Thoracic aorta (tissue), 2 donors: ENCODE results near the gene DCAF17. TPM values are rescaled to one million over a fixed set of nuclear protein-coding genes. Genes with fewer than 3 reads are reported as not detected.
A peak's percentile ranks its signal among the peaks of the same experiment; 100 is the strongest.

Experiments
- ATAC-seq: fragments of 150-250 bp; one replicate; pipeline ENCODE4 v1.8.0; 2017; ENCODE audit warnings: low read depth; ENCODE audit not compliant: insufficient number of reproducible peaks, low FRiP score
- DNase-seq: peaks from one replicate; pipeline ENCODE4 v3.0.0-alpha.2; 2020; ENCODE audit warnings: low spot score
- H3K27ac ChIP-seq, 2 donors: fragments of 200-600 bp; sonication (generic); 1 replicate in 1 of 2; 2 replicates in 1 of 2; pipeline ENCODE4 v1.5.1; 2016; ENCODE audit warnings: mild to moderate bottlenecking in 2 of 2, moderate library complexity in 2 of 2
- H3K27me3 ChIP-seq: fragments of 200-600 bp; sonication (generic); replicated peaks from 2 replicates; pipeline ENCODE4 v1.6.0; 2016; ENCODE audit warnings: mild to moderate bottlenecking; ENCODE audit not compliant: insufficient read depth
- H3K36me3 ChIP-seq: fragments of 200-600 bp; sonication (generic); one replicate; pipeline ENCODE4 v1.5.1; 2016
- H3K4me1 ChIP-seq, 2 donors: fragments of 200-600 bp; sonication (generic); 1 replicate in 1 of 2; 2 replicates in 1 of 2; pipeline versions ENCODE4 v1.5.1 to v1.6.0; 2016; ENCODE audit warnings: low read depth in 2 of 2, mild to moderate bottlenecking in 1 of 2; ENCODE audit not compliant: control insufficient read depth in 1 of 2
- H3K4me3 ChIP-seq: fragments of 200-600 bp; sonication (generic); 2 replicates; pipeline ENCODE4 v1.5.1; 2016; ENCODE audit warnings: mild to moderate bottlenecking
- H3K9me3 ChIP-seq: fragments of 200-600 bp; sonication (generic); 2 replicates; pipeline ENCODE4 v1.5.1; 2016
- CTCF ChIP-seq: fragments of 200-600 bp; sonication (generic); IDR thresholded peaks from one replicate; pipeline ENCODE4 v1.5.1; 2019; ENCODE audit warnings: antibody characterized with exemption
- total RNA-seq, 2 donors: library from RNA; depleted of rRNA; stranded (reverse); fragments of >200 nt; gene quantifications; one replicate each; pipeline versions ENCODE4 v1.1.0 to v1.2.3, GENCODE V29; 2016

DCAF17 gene
- total RNA-seq, 2 donors from 2014 or later, result 27.3 to 47.4 TPM

- no peak for TF ChIP-seq CTCF
- Histone ChIP-seq H3K4me1 (peaks cover 3 to 5% of the 10 kb centered on the region in 2 donors), H3K27me3 (no peaks in the 10 kb centered on the region), H3K36me3 (no peaks in the 10 kb centered on the region), H3K4me3 (no peak overlapping the region), H3K27ac (no peak overlapping the region), H3K9me3 (peaks cover 5% of the 10 kb centered on the region)
- no peak for DNase-seq
- no peak for ATAC-seq
Observed at GRCh38 chr2:171405546-171405945, 28.5 kb upstream of the DCAF17 start.

GRCh38 chr2:171406044-171406443 lies 28.0 kb upstream of the DCAF17 start:
- no peak for TF ChIP-seq CTCF
- Histone ChIP-seq H3K36me3 (no peaks in the 10 kb centered on the region), H3K27ac (no peak overlapping the region), H3K4me3 (no peak overlapping the region), H3K4me1 (peaks cover 3 to 8% of the 10 kb centered on the region in 2 donors), H3K27me3 (no peaks in the 10 kb centered on the region), H3K9me3 (peaks cover 5% of the 10 kb centered on the region)
- ATAC-seq, result no peak
- no peak for DNase-seq

GRCh38 chr2:171407030-171407675 lies 26.9 kb upstream of the DCAF17 start:
- no peak for TF ChIP-seq CTCF
- no peak overlapping the region for H3K4me3 ChIP-seq
- peaks cover 3 to 8% of the 10 kb centered on the region in 2 donors for H3K4me1 ChIP-seq
- no peak overlapping the region for H3K27ac ChIP-seq
- H3K36me3 ChIP-seq, result no peaks in the 10 kb centered on the region
- H3K9me3 ChIP-seq, result no peaks in the 10 kb centered on the region
- H3K27me3 ChIP-seq, result no peaks in the 10 kb centered on the region
- DNase-seq (no peak), ATAC-seq (no peak)

GRCh38 chr2:171407676-171408044 lies 26.4 kb upstream of the DCAF17 start:
- TF ChIP-seq CTCF, result no peak
- H3K4me1 ChIP-seq, result peaks cover 3 to 8% of the 10 kb centered on the region in 2 donors
- H3K27ac ChIP-seq, result no peak overlapping the region
- no peaks in the 10 kb centered on the region for H3K9me3 ChIP-seq
- no peaks in the 10 kb centered on the region for H3K27me3 ChIP-seq
- no peaks in the 10 kb centered on the region for H3K36me3 ChIP-seq
- no peak for DNase-seq
- no peak for ATAC-seq
- H3K4me3 ChIP-seq, result no peak overlapping the region

- Histone ChIP-seq H3K9me3 (no peaks in the 10 kb centered on the region), H3K27me3 (no peaks in the 10 kb centered on the region), H3K4me1 (peaks cover 3 to 8% of the 10 kb centered on the region in 2 donors), H3K27ac (no peak overlapping the region), H3K4me3 (peak overlapping the region; percentile 39), H3K36me3 (no peaks in the 10 kb centered on the region)
- TF ChIP-seq CTCF, result no peak
- DNase-seq (no peak), ATAC-seq (no peak)
Observed at GRCh38 chr2:171409436-171409971, 24.5 kb upstream of the DCAF17 start.
